OCI-LY1 (cell line): ENCODE measurements around the gene SLC38A6.

ENCODE experiments used
- EZH2 ChIP-seq: fragments of 200-600 bp; sonication (generic), shearing (Covaris generic); IDR thresholded peaks from 2 replicates; pipeline ENCODE4 v1.8.0; 2017; ENCODE audit warnings: borderline replicate concordance, mixed run types, mild to moderate bottlenecking, antibody characterized with exemption, low read length, moderate library complexity, mixed read lengths
- TF ChIP-seq, protein P1 (sequence below): fragments of 200-600 bp; sonication (generic), shearing (Covaris generic); IDR thresholded peaks from 2 replicates; pipeline ENCODE4 v1.5.1; 2017; ENCODE audit warnings: mild to moderate bottlenecking, antibody characterized with exemption, low read length, moderate library complexity, mixed read lengths

DNA sequence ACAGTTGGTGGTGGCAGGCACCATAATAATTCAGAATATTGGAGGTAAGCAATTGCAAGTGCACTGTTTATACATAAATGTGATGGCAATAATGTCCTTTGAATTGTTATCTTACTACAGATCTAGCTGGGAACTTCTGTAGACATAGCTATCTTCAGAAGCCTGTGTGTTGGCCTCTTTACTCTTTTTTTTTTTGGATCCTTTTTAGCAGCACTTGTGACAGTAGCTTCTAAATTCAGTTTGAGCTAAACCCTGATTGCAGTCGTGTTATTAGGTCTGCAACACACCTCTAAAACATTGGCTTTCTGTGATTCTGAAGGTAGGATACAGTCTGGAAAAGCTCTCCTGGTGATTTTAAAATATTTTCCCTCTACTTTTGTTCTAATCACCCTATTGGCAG is 38.5 kb downstream of the SLC38A6 start:
- TF ChIP-seq, protein P1, sequence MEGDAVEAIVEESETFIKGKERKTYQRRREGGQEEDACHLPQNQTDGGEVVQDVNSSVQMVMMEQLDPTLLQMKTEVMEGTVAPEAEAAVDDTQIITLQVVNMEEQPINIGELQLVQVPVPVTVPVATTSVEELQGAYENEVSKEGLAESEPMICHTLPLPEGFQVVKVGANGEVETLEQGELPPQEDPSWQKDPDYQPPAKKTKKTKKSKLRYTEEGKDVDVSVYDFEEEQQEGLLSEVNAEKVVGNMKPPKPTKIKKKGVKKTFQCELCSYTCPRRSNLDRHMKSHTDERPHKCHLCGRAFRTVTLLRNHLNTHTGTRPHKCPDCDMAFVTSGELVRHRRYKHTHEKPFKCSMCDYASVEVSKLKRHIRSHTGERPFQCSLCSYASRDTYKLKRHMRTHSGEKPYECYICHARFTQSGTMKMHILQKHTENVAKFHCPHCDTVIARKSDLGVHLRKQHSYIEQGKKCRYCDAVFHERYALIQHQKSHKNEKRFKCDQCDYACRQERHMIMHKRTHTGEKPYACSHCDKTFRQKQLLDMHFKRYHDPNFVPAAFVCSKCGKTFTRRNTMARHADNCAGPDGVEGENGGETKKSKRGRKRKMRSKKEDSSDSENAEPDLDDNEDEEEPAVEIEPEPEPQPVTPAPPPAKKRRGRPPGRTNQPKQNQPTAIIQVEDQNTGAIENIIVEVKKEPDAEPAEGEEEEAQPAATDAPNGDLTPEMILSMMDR, result no peak
- TF ChIP-seq EZH2, result no peak
